RWPE1 (cell line): ENCODE measurements around the gene CACNG8.

Source experiments
- CTCF ChIA-PET: fragments of 350-600 bp; sonication (Branson Sonifier 250); formaldehyde crosslinking; extraction: SDS; loops from one replicate; lab custom pipeline; 2021; lab: Yijun Ruan, JAX
- POLR2A ChIA-PET: fragments of 400-600 bp; formaldehyde crosslinking; extraction: SDS; loops from one replicate; lab custom pipeline; 2020; ENCODE audit warnings: antibody characterized with exemption; ENCODE audit not compliant: low non-redundant PET; lab: Yijun Ruan, JAX
- DNase-seq: peaks from one replicate; pipeline ENCODE4 v3.0.0; 2012; ENCODE audit warnings: low spot score
- H3K27ac ChIP-seq: fragments of 450-650 bp; 2 replicates; pipeline ENCODE4 v1.5.1; 2017
- CTCF ChIP-seq: fragments of 450-650 bp; conservative IDR thresholded peaks from 2 replicates; pipeline ENCODE4 v1.5.1; 2017; ENCODE audit warnings: low read depth, mild to moderate bottlenecking

The CACNG8 gene

DNA sequence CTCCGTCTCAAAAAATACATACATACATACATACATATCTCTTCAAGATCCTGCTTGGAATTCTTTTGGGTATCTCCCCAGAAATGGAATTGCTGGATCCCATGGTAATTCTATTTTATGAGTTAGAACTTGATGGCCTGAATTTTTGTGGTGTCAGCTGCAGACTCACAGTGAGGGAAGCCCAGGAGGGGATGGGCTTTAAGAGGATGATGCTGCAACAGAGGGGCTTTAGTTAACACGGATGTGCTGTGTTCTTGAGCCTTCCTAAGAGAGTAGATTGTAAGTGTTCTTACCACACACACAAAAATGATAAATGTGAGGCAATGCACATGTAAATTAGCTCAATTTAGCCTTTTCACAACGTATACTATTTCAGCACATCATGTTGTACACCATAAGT, 60.5 kb downstream of the CACNG8 start:
- no peak for DNase-seq
- ChIA-PET CTCF (interaction anchor here (0.6 to 2.0 kb wide), 7 partner anchors 12 to 214 kb away, joined by 3 to 12 read pairs (median 8); no protein-coding TSS in a partner anchor), POLR2A (no interaction called here)
- H3K27ac ChIP-seq, result no peak overlapping the region
- TF ChIP-seq CTCF, result no peak

DNA sequence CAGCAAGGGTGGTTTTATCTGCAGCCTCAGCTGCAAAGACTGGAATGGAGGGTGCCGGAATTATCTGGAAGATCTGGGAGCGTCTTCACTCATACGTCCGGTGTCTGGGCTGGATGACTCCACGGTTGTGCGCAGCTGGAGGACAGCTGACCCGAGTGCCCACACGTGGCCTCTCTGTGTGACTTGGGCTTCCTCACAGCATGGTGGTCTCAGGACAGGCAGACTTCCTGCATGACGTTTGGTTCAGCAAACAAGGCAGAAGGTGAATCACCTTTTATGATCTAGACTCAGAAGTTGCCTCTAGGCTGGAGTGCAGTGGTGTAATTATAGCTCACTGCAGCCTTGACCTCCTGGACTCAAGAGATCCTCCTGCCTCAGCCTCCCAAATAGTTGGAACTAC, 61.9 kb downstream of the CACNG8 start:
- no peak overlapping the region for H3K27ac ChIP-seq
- no peak for DNase-seq
- no peak for TF ChIP-seq CTCF
- CTCF ChIA-PET, result interaction anchor here (0.6 to 2.0 kb wide), 7 partner anchors 20 to 219 kb away, joined by 3 to 12 read pairs (median 4); no protein-coding TSS in a partner anchor
- POLR2A ChIA-PET, result no interaction called here

DNA sequence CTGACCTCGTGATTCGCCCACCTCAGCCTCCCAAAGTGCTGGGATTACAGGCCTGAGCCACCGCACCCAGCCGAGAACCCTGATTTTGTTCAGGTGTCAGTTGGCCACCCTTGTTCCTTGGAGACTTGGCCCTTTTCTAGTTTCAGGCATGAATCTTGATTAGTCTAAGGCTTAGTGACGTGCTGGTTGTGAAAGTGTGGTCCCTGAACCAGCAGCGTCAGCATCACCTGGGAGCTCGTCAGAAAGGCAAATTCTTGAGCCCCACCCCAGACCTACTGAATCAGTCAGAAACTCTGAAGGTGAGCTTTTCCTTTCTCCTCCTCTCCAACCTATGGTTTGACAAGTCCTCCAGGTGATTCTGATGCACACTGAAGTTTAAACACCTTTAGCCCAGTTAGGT, 63.9 kb downstream of the CACNG8 start:
- no peak for DNase-seq
- ChIA-PET POLR2A (no interaction called here), CTCF (interaction anchor here (0.8 kb wide), 1 partner anchor 186 kb away, joined by 3 read pairs; no protein-coding TSS in a partner anchor)
- TF ChIP-seq CTCF, result no peak
- H3K27ac ChIP-seq, result no peak overlapping the region

DNA sequence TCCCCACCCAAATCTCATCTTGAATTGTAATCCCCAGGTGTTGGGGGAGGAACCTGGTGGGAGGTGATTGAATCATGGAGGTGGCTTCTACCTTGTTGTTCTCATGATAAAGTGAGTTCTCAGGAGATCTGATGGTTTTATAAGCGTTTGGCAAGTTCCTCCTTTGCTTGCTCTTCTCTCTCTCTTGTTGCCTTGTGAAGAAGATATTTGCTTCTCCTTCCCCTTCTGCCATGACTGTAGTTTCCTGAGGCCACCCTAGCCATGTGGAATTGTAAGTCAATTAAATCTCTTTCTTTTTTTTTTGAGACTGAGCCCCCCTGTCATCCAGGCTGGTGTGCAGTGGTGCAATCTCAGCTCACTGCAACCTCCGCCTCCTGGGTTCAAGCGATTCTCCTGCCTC, 66.6 kb downstream of the CACNG8 start:
- no peak for DNase-seq
- no peak overlapping the region for H3K27ac ChIP-seq
- ChIA-PET CTCF (interaction anchor here (0.6 to 1.6 kb wide), 9 partner anchors 8 to 236 kb away, joined by 3 to 18 read pairs (median 5); no protein-coding TSS in a partner anchor), POLR2A (interaction anchor here (0.7 kb wide), 1 partner anchor 234 kb away, joined by 4 read pairs; no protein-coding TSS in a partner anchor)
- no peak for TF ChIP-seq CTCF

GRCh38 chr19:54029930-54030490, 67.3 kb downstream of the CACNG8 start:
- H3K27ac ChIP-seq, result no peak overlapping the region
- peak; percentile 68 for TF ChIP-seq CTCF
- CTCF ChIA-PET, result interaction anchor here (0.5 to 1.6 kb wide), 17 partner anchors 14 to 1411 kb away, joined by 3 to 18 read pairs (median 4); no protein-coding TSS in a partner anchor
- POLR2A ChIA-PET, result no interaction called here
- peak; percentile 45 for DNase-seq

DNA sequence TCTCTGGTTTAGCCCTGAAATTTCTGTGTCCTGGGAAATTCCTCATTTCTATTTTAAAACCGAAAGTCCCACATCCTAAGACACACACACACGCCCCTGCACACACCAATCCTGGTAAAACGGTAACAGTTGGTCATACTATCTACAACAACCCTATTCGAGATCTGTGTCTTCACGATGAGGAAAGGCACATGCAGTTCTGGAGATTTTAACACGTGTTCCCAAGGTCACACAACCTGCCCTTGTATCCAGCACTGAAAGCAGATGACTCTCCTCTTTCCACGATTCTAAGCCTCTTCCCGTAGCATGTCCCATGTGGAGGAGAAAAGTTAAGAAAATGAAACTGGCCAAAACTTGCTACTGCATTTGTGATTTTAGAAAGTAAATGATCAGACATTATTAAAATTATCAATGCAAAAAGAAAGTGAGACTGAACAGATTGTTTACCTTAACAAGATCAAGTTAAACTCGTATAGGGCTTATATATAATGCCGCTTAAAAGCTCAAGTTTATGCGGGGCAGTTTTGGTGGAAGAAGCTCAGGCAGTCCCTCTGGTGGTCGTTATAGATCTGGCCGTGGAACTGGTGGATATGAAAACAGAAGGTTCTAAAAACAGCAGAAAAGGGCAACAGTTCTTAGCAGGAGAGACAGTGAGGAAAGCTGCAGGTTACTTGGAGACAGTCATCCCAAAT, 68.3 kb downstream of the CACNG8 start:
- DNase-seq, result no peak
- ChIA-PET POLR2A (no interaction called here), CTCF (interaction anchor here (0.6 to 1.2 kb wide), 2 partner anchors 228 to 238 kb away, joined by 4 to 5 read pairs; no protein-coding TSS in a partner anchor)
- H3K27ac ChIP-seq, result no peak overlapping the region
- no peak for TF ChIP-seq CTCF
